ENCODE results near the gene SLC44A5. TPM values are rescaled to one million over a fixed set of nuclear protein-coding genes. Genes with fewer than 3 reads are reported as not detected.

SLC44A5 gene
- total RNA-seq, 1 experiment from 2014 or later: 2.4 TPM

DNA sequence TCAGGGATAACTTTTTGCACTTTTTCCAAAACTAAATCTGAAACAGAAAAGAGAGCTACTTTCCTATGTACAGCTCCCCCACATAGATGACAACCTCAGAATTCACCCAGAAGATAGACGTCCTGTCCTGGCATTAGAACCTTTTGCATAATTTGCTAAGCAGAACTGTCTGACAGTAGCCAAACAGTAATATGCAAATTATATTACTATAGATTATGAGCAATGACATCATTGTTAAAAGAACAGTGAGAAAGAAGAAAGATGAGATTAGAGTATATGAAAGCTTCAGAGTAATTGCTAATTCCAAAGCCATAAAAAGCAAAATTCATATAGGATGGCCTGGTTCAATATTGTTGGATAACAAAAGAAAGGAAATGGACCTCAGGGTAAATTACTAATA lies 43.7 kb downstream of the SLC44A5 start:
- H3K4me1 Mint-ChIP-seq: no peaks in the 10 kb centered on the region
- H3T11ph ChIP-seq (ENCODE audit: low read length): no peak overlapping the region
- H3K79me1 ChIP-seq (ENCODE audit: insufficient read depth, low read depth, low read length, poor library complexity, severe bottlenecking): no peaks in the 10 kb centered on the region
- no peak for TF ChIP-seq CTCF (conservative IDR thresholded peaks at IDR 0.05)
- H3K27me3 ChIP-seq (ENCODE audit: insufficient read depth, low read length): no peaks in the 10 kb centered on the region
- no peak overlapping the region for H3K56ac ChIP-seq (ENCODE audit: insufficient read length, low read depth, low read length)
- no peak overlapping the region for H2BK12ac ChIP-seq (ENCODE audit: insufficient read length, low read depth, low read length)
- H3K36me3 Mint-ChIP-seq (ENCODE audit: insufficient read depth in 1 of 3, low read depth in 3 of 3): no peaks in the 10 kb centered on the region
- no peaks in the 10 kb centered on the region for H3K9me3 ChIP-seq (ENCODE audit: control insufficient read depth, low read depth, low read length)
- H2BK5ac ChIP-seq (ENCODE audit: insufficient read length, low read length): no peak overlapping the region
- H2BK20ac ChIP-seq (ENCODE audit: low read depth, low read length, poor library complexity, severe bottlenecking): no peak overlapping the region
- no peak overlapping the region for H4K8ac ChIP-seq (replicated peaks; ENCODE audit: insufficient read length, low read depth, low read length)
- H2AK5ac ChIP-seq (ENCODE audit: insufficient read length, low read length): no peak overlapping the region
- no peaks in the 10 kb centered on the region for H3K23me2 ChIP-seq (ENCODE audit: insufficient read length, low read depth, low read length, poor library complexity, severe bottlenecking)
- no peaks in the 10 kb centered on the region for H3K4me1 ChIP-seq (ENCODE audit: insufficient read depth, low read length)
- no peak overlapping the region for H2BK15ac ChIP-seq (ENCODE audit: low read depth, low read length)
- H3K4me3 Mint-ChIP-seq: no peak overlapping the region
- H3K18ac ChIP-seq (ENCODE audit: insufficient read length, low read depth, low read length): no peak overlapping the region
- DNase-seq: no peak
- no peak overlapping the region for H2BK120ac ChIP-seq (ENCODE audit: low read depth, low read length, poor library complexity, severe bottlenecking)
- H4K20me1 ChIP-seq (ENCODE audit: control insufficient read depth, insufficient read depth, insufficient read length): no peaks in the 10 kb centered on the region
- no peak overlapping the region for H3K9ac ChIP-seq (ENCODE audit: extremely low read depth, insufficient read length, low read length)
- H3K4me2 ChIP-seq (ENCODE audit: insufficient read depth, insufficient read length, low read length): no peak overlapping the region
- H3K79me2 ChIP-seq (ENCODE audit: insufficient read depth, low read length): no peaks in the 10 kb centered on the region
- WGBS (ENCODE audit: extremely low coverage, insufficient read length, low lambda C conversion rate): no CpG with 5 or more reads among the region's 1 CpG
- no peak overlapping the region for H4K5ac ChIP-seq (ENCODE audit: insufficient read length, low read depth, low read length)
- H3K4ac ChIP-seq (ENCODE audit: low read depth, low read length): no peak overlapping the region
- H3K27ac ChIP-seq (ENCODE audit: insufficient read length, low read depth, low read length): no peak overlapping the region
- H2AFZ ChIP-seq (ENCODE audit: low read length): no peak overlapping the region
- no peak overlapping the region for H3K14ac ChIP-seq (ENCODE audit: insufficient read depth, low read length)
- no peak overlapping the region for H3K23ac ChIP-seq (ENCODE audit: insufficient read length, low read depth, low read length)
- H3K9me3 Mint-ChIP-seq: no peaks in the 10 kb centered on the region
- no peaks in the 10 kb centered on the region for H3K27me3 Mint-ChIP-seq (ENCODE audit: low read depth)
- no peak overlapping the region for H3K27ac Mint-ChIP-seq
- H4K91ac ChIP-seq (ENCODE audit: insufficient read length, low read depth, low read length): no peak overlapping the region
